HG03097 (cell line): ENCODE measurements around the gene ADAMTS2.

Source experiments
- ATAC-seq: cut with Tn5 transposase; IDR thresholded peaks from one replicate; pipeline ENCODE4 v1.9.1; 2021; ENCODE audit not compliant: unreplicated experiment, low FRiP score

The ADAMTS2 gene

DNA sequence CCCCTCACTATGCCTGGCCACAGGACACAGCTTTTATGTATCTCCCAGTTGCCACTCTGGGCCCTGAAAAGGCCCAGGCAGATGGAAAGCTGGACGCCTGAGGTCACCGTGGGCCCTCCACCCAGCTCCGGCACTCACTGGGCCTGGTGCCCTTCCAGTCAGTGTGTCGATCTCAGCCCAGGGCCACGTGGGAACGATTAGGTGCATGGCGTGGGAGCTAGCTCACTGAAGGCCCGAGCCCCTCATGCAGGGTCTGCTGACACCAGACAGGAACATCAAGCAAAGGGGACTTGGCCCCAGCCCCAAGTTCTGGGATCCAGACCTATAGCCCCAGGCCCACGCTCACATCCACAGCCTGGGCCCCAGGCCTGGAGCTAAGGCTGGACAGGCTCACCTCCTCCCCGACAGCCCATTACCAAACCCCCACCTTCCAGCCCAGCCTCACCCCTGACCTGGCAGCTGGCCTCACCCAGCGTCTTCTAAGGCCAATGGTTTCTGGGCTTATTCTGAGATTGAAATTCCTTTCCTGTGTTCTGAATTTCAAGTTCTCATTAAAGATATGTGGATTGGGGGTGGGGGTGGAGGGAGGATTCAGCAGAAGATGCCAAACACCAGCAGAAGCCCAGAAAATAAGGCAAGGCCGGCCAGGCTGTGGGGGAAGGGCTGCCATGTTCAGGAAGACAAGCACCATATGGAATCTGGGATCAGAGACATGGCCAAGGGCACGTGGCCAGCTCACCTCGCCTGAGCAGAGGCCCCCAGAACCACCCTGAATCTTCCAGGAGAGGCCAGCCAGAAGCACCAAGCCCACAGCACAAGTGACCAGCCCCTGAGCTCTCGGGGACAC, 74.5 kb downstream of the ADAMTS2 start:
- no peak for ATAC-seq

DNA sequence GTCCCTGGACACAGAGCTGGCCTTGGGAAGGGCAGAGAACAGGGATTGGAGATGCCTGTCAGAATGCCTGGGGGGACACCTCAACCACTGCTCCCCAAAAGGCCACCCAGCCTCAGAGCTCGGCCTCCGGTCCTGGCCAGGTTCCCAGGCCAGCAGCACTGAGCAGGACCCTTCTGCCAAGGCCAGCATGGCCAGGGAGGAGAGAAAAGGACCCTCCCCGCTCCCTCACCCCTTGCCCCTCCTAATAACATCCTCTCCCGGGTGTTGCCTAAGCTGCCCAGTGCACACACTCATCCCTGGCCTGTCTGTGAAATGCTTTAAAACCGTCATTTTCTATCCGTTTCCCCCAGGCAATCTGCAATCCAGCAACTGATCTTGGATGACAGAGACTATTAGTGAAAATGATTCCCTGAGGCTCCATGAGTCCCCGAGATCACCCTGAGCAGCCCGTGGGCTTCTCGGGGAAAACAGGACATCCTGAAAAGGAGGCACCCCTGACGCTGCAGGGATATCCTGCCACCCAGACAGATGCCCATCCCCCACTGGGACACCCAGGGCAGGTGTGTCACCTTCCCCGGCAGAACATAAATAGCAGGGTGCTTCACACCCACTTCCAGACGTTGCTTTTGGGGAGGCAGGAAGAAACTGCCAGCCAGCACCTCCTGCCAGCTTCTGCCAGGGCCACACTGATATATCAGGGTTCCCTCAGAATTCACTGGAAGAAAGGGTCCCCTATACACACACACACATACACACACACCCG, 75.3 kb downstream of the ADAMTS2 start:
- no peak for ATAC-seq

DNA sequence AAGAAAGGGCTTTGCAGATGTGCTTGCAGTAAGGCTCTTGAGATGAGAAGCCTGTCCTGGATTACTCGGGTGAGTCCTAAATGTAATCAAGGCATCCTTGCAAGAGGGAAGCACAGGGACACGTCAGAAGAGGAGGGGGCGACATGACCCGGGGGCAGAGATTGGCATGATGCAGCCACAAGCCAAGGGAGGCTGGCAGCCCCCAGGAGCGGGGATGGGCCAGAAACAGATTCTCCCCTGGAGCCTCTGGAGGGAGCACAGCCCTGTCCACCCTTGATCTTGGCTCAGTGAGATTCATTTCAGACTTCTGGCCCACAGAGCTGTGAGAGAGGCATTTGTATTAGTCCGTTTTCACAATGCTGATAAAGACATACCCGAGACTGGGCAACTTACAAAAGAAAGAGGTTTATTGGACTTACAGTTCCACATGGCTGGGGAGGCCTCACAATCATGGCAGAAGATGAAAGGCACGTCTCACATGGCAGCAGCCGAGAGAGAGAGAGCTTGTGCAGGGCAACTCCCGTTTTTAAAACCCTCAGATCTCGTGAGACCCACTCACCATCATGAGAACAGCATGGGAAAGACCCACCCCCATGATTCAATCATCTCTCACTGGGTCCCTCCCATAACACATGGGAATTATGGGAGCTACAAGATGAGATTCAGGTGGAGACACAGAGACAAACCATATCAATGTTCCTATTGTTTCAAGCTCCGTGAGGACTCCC, 76.1 kb downstream of the ADAMTS2 start:
- ATAC-seq: no peak

DNA sequence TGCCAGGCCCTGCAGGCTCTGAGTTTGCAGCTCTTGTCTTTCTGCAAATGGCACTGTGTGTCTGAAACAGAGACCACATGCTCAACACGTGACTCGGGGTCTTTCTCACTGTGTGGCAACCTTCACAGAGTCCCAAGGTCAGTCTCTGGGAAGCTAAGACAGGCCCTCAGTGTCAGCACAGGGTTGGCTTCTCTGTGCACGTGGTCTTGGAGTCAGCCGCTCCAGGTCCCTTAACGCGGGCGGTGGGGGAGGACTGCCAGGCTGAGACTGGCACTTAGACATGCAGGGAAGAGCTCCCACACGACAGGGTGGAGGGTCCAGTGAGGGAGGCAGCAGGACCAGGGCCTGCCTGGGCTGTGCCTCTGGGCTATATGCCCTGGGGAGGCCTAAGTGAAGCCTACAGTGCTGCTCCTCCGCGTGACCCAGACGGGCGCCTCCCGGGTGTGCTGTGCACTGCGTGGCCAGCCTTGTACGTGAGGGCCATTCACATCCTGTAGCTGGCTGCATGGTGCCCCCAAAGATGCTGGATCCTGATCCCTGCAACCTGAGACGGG, 76.8 kb downstream of the ADAMTS2 start:
- ATAC-seq: no peak

DNA sequence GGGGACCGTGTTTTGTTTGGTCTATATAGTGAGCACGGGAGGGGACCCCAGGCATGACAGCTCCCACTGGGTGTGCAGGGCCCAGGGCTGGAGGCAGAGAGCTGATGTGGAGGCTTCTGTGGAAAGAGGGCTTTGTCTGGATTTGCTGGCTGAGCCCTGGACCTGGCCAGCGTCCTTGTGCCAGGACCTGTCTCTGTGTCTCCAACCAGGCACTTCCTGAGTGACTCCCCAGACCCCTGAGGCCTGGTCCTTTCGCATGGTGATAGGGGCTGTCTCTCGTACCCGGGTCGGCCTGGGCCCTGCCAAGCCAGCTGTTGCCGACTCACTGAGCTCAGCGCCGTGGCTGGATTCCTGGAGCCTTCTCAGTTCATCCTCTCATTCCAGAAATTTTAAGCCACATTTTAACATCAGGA, 77.6 kb downstream of the ADAMTS2 start:
- ATAC-seq: no peak

DNA sequence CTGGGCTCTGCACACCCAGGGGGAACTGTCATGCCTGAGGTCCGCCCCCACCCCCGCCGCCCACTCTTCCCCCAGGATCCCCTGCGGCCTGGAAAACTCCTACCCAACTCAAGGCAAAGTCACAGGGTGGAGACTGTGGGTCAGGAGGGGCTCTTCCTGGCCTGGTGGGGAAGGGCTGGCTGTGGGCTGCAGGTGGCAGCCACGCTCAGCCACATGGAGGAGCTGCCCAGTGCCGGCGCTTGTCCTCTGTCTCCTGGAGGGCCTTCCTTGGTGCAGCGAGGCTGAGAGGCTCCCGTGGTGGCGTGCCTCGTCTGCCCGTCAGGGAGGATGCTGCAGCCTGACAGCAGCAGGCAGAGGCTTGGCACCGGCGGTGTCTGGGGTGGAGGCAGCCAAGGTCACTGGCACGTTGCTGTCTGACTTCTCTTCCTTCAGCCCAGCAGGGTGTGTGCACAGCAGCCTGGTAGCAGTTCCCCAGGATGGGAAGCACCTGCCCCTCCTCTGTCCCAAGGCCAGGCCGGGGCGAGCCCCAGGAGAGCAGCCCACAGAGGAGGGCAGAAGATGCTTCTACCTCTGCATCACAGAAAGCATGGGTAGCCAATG, 78.1 kb downstream of the ADAMTS2 start:
- no peak for ATAC-seq

DNA sequence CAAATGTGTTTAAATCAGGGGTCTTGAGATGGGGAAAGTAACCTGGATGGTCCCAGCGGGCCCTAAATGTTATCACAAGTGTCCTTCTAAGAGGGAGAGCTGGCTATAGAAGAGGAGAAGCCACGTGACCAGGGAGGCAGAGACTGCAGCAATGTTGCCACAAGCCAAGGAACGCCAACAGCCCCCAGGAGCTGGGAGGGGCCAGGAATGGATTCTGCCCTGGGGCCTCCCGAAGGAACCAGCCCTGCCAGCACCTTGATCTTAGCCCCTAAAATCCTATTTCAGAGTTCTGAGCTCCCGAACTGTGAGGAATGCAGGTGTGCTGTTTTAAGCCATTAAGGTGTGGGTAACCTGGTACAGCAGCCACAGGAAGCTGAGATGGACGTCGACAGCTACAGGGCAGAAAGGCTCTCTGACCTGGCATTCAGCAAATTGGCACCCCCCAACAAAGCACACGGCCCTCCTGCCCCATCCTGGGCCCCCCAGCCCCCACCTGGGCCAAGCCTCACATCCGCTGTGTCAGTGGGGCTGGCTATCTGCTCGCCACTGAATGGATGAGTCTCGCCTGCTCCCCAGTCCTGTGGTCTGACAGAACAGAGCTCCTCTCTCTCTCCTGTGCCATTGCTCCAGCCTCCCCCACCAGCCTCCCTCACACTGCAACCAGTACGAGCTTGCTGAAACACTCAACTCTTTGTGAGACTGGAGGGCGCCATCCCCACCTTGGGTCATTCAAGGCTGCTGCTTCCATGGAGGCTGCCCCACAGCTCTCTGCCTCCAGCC, 78.8 kb downstream of the ADAMTS2 start:
- no peak for ATAC-seq

DNA sequence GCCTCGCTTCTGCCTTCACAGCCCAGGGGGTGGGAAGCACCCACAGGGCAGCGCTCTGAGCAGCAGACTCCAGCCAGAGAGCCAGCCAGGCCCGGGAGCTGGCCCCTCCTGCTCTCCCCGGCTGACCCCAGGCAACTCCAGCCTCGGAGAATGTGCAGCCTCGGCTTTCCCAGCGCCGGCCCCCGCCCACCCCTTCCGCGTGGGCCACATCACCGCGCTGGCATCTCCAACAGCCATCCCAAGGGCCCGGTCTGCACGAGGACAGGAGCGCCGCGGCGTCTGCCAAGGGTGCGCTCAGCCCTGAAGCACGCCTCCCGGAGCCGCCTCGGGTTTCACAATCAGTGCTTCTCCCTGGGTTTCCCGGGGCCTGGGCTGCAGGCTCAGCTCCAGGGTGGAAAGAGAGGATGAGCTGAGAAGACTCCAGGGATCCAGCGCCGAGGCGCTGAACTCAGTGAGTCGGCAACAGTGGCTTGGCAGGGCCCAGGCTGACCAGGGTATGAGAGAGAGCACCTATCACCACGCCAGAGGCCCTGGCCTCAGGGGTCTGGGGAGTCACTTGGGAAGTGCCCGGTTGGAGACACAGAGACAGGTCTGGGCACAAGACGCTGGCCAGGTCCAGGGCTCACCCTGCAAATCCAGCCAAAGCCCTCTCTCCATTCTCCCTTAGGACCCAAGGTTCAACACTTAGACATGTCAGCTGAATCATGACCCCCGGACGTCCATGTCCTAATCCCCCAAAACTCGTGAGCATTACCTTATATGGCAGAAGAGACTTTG, 79.6 kb downstream of the ADAMTS2 start:
- ATAC-seq: no peak

DNA sequence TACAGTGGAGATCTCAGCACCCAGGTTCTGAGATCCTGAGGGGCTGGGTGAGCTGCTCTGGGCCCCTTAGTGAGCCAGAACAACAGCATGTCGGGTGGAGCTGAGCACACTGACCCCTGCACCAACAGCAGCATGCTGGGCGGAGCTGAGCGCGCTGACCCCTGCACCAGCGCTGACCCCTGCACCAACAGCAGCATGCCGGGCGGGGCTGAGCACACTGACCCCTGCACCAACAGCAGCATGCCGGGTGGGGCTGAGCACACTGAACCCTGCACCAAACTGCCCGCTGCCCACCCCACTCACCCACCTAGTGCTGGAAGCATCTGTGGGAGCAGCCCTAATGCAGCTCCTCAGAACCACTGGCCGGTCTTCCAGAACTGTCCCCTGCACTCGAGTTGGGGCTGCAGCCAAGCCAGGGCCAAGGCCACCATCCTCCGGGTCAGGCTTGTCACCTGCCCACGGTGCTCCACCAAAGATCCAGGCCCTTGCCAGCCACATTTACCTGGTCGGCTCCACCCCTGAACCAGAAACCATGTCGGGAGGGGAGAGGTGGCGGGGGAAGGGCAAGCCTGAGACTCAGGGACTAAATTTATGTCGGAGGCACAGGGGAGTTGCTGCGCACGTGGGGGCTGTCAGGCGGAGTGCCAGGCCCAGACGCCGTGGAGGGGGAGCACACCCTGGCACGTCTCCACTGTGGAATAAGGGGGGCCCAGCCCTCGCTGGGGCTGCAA, 80.3 kb downstream of the ADAMTS2 start:
- ATAC-seq: no peak

DNA sequence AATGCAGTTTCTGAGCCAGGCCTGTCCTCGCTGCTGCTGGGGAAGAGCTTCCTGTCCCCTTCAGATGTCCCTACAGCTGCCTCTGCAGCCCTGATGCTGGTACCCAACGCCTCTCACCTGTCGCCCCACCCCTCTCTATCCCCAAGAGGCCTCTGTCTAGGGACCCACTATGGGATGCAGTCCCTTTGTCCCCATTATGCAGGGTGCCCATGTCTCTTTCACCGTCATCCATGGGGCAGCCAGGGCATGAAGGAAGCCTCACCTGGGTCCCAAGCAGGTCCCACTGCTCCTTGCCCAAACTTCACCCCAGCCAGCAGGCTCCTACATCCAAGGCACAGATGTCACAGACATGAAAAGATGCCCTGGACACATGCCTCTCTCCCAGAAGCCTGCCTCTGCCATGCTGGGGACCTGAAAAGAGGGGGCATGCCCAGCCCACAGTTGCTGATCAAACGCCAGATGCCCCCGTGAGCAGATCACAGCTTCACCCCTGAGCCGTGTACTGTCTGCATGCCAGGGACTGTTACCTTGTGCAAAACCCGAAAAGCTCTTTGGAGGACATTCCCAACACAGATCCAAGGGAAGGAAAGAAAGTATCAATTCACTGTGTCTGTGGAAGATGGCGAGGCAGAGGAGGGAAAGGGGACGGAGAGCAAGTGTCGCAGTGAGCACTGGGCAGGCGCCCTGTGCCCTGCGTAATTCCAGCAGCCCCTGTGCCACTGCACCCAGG, 81.0 kb downstream of the ADAMTS2 start:
- ATAC-seq: no peak

DNA sequence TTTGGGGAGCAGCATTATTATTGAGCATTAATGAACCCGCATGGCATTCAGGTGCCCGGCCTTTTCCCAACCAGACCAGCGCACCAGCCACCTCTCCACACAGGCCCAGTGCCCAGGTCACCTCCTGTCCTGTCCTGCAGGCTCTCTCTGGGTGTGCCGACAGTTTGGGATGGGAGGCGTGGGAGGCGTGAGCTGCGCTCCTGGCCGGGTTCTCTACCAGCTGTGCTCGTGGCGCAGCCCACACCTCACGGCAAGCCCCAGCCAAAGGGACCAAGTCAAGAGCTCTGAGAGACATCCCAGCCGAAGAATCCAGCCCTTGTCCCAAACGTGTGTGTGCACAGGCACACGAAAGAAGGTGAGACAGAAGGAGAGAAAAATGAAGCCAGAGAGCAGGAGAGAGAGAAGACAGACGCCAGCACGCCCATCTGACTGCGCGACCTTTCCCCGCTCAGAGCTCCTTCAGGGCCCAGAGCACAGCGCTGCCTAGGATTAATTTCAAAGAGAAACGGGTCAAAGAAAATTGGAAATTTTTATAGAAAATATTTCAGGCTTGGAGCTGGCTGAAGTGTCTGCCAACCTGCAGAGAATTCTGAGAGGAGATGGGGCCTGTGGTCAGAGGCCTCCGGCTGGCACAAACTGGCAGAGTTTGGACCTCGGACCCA, 81.7 kb downstream of the ADAMTS2 start:
- no peak for ATAC-seq

DNA sequence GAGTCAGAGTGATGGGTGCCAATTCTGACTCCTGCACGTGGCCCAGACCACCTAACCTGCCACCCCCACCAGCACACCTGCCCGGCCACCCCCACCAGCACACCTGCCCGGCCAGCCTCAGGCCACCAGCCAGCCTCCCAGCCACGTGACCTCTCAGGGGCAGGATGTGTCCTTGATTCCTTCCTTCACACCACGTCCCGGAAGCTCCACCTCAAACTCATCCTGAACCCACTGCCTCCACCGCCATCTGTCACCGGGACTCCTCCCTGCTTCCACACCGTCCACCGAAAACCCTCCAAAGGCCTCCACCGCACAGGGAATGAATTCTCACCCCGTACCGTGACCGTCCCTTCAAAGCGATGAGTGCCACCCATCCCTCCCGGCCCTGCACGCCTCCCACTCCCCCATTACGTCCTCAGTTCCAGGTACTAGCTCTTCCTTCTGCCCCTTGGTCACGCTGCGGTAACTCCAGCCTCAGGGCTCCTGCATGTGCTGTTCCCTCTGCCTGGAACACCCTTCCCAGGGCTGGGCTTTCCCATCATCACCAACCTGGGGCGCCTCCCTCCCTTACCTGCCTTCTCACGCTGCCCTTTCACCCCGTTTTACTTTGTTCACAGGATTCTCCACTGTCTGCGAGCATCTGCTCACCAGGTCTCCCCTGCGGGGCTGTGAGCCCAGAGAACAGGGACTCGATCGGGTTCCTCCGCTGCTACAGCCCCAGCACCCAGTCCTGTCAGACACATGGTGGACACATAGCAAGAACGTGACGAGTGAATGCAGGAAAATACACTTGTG, 82.9 kb downstream of the ADAMTS2 start:
- no peak for ATAC-seq

DNA sequence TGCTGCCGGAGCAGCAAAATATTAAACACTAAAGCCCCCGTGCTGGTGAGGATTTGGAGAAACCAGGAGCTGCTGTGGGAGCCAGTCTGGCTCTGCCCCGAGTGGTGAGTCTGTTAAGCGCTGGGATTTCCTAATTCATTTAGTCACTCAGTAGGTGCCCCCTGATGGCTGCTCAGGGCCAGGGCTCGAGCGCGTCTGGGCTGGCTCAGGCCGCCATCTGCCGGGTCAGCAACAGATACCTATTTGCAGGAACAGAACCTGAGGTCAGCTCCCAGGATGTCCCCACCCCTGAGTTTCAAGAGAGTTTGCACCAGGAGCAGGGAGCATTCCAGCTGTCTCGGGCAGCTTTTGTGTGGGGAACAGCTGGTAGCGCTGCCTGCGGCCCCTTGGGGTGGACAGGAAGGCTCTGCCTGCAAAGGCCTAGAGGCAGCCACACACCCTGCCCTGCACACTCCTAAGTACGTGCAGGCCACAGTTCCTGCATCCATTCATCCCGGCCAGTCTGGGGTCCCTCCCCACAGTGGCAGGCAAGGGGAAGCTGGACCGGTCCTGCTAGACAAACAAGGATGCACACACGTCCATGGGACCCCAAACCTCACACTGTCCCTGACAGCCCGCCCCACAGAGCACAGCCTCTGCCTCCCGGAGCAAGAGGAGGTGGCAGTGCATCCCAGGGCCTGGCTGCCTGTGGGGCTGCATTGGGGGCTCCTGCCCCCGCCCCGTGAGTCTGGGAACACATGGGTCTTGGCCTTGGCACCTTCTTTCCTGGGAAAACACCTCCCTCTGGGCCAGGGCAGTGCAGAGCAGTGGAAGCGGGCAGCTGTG, 83.7 kb downstream of the ADAMTS2 start:
- ATAC-seq: no peak

DNA sequence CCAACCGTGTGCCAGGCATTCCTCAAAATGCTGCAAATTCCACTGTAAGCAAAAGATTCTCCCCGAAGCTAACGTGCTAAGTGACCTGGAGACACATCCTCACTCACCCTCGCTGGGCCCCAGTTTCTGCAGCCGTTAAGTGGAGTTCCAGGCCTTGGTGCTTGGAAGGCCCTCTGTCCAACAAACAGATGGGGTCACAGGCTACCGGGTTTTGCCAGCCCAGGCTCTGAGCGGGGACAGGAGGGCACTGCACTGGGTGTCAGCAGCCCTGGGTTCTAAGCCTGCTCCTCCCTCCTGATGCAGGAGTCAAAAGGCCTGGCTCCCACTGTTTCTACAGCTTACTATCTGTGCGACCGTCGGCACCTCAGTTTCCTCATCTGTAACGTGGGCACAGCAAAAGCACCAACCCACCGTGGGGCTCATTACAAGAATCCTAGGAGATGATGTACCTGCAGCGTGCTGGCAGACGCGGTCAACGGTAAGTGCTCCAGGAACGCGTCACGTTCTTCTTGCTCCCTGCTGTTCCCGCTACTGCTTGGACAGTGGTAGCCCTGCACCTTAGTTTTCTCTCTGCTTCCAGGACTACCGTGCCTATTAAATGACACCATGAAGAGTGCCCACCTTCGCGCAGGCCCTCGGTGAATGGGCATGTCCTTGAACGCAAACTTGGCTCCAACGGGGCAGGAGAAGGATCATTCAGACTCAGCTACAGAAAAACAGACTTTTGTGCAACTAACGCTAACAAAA, 84.8 kb downstream of the ADAMTS2 start:
- no peak for ATAC-seq

DNA sequence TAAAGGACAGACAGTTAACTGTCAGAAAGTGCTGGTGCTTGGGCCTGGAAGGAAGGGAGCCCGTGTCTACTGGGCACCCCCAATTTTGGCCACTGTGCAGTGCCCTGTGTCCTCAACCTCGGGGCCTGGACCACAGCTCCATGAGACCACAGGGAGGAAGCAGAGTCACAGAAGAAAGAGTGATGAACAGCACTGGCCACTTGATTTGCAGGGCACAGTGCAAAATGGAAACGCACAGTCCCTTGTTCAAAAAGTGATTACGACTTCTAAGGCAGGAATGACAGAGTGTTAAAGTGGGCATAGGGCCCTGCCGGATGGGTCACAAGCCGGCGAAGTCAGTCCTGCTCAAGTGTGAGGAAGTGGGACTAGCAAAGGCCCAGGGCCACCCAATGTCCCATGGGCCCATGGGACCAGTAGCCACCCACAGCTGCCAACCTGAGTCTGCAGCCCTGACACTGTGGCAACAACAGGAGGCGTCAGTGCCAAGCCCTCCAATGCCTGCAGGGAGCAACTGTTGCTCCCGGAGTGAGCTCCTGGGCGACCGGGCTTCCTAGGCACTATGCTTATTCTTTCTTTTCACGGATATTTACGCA, 85.4 kb downstream of the ADAMTS2 start:
- no peak for ATAC-seq
